GM19351 (cell line): ENCODE measurements around the gene SPON1.
"Not testable (repeated sequence)": the region's sequence is repeated elsewhere in the genome, so short reads cannot be mapped to it uniquely, and the experiment has no call there.

Experiments used
- ATAC-seq: cut with Tn5 transposase; IDR thresholded peaks from one replicate; pipeline ENCODE4 v1.9.1; 2021; ENCODE audit warnings: mild to moderate bottlenecking, moderate library complexity; ENCODE audit not compliant: unreplicated experiment

Gene SPON1

DNA sequence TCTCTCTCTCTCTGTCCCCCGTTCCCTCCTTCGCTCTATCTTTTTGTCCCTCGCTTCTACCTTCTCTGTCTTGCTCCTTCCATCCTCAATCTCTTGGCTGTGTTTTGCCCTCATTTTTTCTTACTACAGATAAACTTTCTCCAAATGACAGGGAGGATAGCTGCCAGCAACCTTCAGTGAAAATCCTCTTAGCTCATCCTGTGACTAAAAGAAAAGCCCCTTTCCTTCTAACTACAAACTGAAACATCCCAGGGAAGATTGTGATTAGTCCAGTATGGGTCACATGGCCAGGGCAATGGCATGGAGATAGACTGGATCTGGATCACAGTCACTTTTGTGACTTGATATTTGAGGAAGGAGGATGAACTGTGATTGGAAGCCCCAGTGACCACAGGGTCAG lies 10.4 kb downstream of the SPON1 start:
- no peak for ATAC-seq

DNA sequence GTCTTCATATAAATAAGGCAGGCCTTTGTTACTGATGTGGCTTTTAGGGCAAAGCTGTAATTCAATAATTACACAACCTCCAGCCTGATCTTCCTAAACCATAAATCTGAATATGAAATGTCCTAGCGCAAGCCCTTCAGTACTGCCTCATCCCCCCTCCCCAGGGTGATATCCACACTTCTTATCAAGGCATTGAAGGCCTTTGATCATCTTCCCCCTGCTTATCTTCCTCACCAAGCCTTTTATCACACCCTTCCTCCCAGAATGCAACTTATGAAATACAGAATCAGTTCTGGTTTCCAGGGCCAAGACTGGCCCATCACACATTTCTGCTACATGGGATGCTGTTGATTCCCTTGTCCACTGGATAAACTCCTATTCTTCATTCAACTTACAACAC lies 12.1 kb downstream of the SPON1 start:
- ATAC-seq: no peak

DNA sequence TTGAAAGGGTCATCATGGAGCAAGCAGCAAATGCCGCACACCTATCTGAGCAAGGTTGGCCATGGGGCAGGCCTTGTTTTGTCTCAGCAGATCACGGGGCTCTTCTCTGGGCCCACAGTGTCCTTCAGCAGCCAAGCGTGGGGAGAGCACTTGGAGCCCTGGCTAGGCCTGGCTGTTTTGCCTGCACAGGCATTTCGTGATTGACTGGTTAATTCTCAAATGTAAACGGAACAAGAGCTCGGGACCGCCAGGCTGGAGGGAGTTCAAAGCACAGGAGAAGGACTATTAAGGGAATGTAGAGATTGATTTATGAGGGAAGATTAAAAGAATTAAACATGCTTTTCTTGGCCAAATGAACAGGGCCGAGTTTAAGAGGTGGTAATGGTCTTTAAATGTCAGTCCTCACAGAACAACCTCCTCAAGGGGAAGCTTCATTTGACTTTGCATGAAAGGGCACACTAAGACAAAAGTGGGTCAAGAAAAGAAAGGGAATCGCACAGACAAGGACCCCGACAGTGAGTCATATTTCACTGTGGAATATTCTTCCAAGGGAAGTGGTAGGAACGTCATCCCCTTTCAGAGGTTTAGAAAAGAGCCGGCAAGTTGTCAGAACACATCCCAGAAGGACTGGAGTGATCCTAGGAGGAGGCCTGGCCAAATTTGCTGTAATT lies 20.7 kb downstream of the SPON1 start:
- no peak for ATAC-seq

DNA sequence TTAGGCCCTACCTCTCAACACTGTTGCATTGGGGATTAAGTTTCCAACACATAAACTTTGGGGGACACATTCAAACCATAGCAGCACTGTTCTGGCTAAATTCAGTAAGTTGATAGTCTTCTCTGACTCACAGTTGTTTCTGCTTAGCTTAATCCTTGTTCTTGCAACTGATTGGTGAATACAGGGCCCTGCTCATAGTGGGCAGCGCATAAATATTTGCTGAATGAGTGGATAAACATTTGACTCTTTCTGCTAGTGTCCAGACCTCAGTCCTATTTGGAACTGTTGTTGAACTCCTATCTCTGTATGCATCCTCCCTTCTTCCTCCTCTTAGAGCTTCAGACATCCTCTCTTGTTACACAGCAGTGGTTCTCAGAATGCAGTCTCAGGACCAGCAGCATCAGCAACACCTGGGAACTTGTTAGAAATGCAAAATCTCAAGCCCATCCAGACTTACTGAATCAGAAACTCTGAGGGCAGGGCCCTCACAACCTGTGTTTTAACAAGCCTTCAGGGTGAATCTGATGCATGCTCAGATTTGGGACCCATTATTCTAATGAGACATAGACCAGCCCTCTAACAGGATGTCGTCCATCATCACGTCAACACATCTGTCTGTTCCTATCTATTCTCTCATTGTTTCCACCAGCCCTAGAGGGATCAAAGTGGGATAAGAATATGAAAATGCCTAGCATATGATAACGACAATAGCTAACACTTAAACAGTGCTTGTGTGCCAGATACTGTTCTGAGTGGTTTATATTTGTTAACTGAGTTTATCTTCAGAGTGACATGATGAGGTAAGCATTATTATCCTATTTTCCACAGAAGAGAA lies 22.3 kb downstream of the SPON1 start:
- ATAC-seq: no peak

DNA sequence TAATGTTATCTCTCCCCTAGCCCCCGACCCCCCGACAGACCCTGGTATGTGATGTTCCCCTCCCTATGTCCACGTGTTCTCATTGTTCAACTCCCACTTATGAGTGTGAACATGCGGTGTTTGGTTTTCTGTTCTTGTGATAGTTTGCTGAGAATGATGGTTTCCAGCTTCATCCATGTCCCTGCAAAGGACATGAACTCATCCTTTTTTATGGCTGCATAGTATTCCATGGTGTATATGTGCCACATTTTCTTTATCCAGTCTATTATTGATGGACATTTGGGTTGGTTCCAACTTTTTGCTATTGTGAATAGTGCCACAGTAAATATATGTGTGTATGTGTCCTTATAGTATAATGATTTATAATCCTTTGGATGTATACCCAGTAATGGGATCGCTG lies 24.2 kb downstream of the SPON1 start:
- not testable (repeated sequence) for ATAC-seq

DNA sequence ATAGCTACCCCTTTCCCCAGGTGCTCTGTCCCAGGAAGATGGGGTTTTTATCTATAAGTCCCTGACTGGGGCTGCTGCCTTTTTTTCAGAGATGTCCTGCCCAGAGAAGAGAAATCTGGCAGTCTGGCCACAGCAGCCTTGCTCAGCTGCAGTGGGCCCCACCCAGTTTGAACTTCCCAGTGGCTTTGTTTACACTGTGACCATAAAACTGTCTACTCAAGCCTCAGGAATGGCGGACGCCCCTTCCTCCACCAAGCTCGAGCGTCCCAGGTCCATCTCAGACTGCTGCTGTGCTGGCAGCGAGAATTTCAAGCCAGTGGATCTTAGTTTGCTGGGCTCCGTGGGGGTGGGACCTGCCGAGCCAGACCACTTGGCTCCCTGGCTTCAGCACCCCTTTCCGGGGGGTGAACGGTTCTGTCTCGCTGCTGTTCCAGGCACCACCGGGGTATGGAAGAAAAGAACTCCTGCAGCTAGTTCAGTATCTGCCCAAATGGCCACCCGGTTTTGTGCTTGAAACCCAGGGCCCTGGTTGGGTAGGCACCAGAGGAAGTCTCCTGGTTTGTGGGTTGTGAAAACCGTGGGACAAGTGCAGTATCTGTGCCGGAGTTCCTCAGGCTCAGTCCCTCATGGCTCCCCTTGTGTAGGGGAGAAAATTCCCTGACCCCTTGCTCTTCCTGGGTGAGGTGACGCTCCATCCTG lies 29.8 kb downstream of the SPON1 start:
- not testable (repeated sequence) for ATAC-seq

DNA sequence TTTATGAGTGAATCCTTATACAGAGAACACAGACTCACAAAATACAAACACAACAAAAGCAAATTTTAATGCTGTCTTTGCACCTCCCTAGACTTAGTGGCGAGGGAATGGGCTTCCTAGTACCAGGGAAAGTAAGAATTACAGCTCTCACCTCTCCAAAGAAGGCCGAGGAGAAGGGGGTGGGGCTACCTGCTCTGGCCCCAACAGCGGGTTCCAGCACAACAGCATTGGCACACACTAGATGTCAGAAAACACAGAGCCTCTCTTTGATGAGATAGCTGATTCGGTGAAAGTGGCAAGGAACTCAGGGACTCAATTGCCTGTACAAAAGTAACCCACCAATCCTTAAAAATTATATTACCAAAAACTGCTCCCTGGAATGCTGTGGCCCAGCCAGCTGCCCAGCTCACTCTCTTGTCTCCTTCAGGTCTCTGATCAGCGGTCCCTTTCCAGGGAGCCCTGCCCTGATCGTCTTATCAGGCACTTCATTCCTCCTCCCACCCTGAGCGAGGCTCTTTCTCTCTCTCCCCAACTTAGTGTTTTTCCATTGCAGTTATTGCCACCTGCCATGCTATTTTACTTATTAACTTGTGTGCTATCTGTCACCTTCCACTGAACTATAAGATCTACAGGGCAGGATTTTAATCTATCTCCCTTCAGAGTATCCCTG lies 30.7 kb downstream of the SPON1 start:
- ATAC-seq: no peak

DNA sequence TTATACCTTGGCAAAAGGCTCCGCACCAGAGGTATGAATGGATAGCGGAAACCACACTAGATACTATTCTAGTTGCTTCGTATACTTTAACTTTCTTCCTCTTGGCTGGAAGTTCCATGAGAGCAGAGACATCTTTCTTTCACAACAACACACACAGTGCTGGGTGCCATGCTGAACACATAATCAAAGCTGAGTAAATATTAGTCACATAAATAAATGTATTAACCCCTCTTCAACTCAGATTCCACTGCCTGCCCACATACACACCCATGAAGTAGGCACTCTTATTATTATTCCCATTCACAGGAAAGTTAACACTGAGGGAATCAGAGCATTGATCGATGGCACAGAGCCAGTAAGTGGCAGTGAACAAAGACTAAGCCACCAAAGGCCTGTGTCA lies 35.4 kb downstream of the SPON1 start:
- ATAC-seq: no peak

DNA sequence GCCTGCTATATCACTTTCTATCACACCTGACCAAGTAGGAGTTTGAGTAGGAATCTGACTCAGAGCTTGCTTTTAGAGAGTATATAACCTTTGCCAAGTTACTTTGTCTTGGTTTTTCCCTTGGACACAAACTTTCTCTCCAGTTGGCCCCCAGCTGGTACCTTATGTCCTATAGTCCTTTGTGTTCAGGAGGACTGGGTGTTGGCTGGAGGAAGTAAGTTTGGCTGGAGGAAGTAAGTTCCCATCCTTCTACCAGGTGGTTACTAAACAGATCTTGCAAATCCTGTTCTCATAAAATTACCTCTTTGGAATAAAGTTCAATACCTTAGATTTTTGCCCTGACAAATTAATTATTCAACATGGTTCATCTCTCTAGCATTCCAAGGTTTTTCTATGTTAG lies 37.2 kb downstream of the SPON1 start:
- no peak for ATAC-seq

DNA sequence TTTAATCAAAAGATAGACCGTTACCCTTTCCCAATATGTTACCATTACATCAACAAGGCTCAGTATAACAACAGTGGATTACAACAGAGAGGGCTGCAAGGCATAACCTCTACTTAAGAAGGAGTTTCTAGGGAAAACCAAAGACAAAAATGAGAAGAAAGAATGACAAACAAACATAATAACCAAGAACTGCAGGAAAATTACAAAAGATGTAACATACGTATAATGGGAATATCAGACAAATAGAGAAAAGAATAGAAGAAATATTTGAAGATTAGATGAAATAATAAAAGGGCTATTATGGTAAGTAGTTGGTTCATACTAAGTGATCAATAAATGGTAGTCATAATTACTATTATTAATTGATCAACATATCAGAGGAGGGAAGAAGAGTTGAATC lies 39.1 kb downstream of the SPON1 start:
- no peak for ATAC-seq

DNA sequence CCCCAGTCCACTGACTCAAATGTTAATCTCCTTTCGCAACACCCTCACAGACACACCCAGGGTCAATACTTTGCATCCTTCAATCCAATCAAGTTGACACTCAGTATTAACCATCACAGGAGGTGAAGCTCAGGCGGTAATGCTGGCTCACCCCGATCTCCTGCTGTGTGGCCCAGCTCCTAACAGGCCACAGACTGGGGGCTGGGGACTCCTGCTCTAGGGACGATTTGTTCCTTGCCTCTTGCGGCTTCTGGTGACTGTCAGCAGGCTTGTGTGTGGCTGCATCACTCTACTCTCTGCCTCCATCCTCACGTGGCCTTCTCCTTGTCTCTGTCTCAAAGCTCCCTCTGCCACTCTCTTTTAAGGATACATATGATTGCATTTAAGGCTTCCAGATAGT lies 45.0 kb downstream of the SPON1 start:
- no peak for ATAC-seq

DNA sequence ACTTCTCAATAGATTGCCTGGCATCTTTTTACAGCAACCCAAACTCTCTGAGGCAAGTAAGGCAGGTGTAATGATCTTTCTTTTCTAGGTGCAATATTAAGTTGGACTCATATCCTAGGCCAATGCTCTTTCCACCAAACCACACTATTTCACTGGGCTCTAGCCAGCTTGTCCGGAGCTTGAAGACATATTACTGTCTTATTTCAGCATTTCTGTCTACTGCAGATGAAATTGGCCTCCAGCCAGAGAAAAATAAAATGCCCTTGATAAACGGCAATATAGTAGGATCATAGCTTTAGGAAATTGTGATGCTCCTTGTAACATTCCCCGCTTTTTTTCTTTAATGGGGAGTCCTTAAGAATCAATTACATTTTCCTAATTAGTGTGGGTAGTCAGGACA lies 48.1 kb downstream of the SPON1 start:
- no peak for ATAC-seq

DNA sequence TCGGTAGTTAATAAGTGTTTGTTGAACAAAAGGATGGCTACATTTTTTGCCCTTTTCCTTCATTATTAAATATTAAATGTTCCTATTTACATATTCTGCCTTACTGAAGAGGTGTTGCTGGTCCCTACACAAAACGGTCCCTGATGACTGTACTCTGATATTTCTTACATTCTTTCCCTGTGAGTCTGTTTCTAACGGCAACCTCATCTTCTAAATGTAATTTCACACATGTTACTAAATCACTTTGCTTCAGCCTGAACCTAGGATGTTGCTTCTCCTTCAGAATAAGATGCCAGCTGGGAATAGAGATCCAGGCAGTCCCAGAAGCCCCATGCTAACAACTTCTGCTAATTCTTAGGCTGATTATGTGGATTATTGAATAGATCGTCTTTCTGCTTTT lies 50.3 kb downstream of the SPON1 start:
- no peak for ATAC-seq

DNA sequence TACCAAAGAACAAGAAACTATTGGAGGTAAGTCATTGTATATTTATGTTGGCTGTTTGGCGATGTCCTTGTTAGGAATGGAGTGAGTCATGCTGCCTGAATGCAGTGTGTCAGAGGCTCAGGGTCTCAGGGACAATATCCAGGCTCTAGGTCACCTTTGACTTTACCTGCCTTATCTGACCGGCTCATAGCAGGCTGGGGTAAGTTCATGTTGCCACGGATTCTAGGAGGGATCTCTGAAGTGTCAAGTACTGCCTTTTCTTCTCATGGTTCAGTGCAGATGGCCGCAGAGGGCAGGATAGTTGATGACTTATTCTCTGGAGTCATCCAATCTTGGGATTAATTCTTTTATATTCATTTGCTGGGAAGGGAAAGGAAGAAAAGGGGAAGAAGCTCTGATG lies 53.2 kb downstream of the SPON1 start:
- no peak for ATAC-seq

DNA sequence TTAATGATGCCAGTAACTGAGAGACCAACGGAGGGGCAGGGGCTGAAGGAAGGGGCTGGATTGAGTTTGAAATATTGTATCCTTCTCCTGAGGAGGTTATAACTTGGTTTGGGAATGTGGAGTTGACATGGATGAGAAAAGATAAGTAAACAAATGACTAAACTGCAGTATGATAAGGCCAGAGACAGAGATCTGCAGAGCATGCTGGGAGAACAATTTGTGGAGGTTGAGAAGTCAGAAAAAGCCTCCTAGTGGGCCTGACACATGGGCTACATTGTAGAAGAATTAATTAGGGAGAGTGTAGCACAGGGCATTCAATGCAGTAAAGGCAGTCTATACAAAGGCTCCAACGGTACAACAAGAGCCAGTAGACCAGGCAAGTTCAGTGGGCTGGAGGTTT lies 55.9 kb downstream of the SPON1 start:
- ATAC-seq: no peak

DNA sequence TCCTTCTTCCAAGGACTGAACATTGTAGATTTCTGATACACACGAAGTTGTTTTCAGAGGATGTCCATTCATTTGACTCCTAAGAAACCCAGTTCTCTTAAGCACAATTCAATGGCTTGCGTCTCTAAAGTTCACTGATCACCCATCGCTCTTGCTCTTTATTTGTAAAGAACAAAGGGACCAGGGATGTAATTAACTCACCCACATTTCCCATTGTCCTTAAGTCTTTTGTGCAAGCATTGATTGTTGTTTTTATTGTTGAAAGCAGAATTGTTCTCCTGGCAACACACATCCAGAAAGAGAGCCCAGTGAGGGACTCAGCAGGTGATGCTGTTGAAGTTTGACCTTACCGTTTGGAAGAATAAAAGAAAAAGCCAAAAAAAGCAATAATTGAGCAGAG lies 59.2 kb downstream of the SPON1 start:
- ATAC-seq: no peak

DNA sequence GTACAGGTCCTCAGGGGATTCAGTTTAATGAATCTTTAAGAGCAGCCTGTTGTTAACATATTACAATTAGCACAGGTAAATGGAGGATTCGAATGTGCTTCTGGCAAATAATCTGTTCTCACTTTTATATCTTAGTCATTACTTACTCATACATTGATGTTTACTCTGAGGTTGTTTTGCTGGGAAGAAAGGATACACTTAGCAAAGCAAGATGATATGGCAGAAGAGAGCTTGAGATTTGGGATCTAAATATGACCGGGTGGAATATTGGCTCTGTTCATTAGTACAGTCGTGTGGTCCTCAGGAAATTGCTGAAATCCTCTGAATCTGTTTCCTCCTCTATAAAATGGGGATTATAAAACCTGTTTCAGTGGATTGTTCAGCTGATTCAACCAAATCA lies 59.7 kb downstream of the SPON1 start:
- no peak for ATAC-seq

DNA sequence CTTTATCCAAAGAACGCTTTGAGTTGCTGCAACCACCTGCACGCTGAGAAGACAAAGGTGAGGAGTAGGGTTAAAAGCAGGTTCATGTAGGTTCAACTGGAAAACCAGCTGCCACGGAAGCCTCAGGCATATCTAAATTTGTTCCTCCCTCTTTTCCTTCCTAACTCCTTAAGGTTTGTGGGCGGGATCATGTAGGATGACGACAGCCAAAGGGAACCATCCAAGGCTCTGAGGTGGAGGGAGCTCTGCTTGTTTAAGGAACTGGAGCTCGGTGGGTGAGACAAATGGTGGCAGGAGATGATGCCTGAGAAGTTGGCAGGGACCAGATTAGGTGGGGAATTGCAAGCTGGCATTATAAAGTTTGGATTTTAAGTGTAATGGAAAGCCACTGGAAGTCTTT lies 60.3 kb downstream of the SPON1 start:
- no peak for ATAC-seq

DNA sequence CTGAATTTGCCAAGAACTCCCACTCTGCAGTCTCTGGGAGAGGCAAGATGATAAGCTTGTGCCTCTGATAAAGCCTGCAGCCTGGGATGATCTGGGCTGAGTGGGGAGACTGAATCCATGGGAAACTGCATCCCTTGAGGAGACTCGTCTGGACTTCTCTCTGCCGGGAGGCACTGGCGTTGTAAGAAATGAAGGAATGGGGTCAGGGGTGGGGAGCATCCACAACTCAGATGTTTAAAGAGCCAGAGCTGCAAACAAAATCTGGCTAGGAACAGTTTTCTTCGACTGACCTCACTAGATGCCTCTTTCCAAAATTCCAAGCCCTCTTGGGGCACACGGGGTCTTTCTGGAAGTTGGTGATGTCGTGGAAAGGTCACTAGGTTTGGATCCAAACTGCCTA lies 64.4 kb downstream of the SPON1 start:
- no peak for ATAC-seq

DNA sequence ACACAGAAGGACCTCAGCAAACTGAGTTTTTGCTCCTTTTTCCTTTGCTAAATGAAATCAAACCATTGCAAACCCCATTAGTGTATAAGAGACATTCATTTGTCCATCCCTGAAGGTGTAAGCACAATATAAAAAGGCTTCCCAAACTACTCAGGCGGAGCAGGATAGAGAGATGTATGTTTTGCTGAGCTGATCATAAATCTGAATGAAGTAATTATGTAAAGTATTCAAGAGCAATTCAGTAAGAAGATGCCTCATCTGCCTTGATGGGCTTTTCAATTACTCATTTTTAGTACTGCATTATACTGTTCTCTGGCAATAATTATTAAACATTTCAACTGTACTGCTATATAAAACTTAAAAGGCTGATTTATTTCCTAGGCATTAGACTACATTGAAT lies 65.0 kb downstream of the SPON1 start:
- no peak for ATAC-seq

DNA sequence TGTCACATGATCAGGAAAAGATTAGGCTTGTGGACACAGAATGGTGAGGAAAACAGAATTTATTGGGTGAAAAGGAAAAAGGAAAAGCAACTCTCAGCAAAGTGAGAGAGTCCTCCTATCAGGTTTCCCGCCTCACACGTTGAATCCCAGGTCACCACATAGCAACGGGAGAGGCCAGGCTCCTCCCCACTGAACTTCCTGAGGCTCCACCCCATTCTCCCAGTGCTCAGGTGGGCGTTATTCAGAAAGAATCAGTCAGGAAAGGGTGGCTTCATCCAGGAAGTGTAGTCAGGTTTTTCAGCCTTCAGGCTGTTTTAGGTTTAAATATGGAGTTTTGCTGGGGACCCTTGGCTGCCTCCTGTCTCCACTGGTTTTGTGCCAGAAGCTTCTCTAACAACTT lies 66.9 kb downstream of the SPON1 start:
- no peak for ATAC-seq
